ENCODE measurements around the gene NAA30. TPM values are rescaled to one million over a fixed set of nuclear protein-coding genes. Genes with fewer than 3 reads are reported as not detected.

The NAA30 gene
- total RNA-seq, 1 experiment from 2014 or later, result 23.2 TPM

DNA sequence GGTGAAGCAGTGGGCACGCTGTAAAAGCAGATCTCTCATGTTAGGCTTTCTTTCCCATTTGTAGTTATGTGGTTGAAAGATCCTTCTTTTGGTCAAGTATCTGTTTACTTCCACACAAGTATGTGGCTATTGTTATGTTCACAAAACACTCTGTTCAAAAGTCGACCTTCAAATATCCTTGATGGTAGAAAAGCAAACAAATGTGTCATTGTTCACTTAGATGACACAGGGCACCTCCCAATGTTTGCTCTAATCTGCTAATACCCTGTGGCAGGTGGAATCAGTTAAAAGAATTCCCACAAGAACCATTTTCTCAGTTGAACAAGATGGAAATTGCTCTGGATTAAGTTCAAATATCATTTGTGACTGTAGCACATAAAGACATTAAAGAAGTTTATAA is 43.6 kb upstream of the NAA30 start:
- H3F3A ChIP-seq (ENCODE audit: low read length, unreplicated experiment), result no peaks in the 10 kb centered on the region

DNA sequence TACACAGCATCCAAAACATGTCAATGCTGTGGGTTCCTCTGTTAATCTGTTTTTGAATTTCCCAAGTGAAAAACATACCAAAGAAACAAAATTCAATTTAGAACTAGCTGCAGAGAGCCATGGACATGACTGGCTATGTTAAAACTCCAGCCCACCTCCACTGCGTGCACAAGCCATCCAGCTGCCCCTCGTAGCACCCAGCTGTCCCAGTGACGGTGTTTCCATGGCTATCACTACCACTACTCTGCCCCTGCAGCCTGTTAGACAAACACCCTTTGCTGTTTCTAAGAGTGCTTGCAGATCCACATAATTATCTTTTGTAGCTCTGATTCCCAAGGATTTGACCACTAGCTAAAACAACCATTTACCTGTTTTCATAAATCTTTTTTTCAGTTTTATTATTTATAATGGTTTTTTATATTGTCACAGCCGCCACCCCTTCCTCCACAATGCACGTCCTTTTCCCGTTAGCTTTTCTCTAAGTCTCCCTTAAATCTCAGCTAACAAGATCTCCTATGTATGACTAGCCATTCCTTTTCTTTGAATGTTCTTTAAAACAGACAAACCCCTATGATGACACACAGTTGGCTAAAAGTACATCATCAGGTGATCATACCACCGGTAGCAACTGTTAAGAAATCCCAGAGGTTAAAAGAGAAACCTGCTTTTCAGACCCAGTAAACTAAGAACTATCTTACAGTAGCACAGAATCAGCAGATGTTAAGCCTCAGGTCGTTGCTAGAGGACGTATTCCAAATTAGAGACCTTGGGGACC is 37.8 kb upstream of the NAA30 start:
- peaks cover 38% of the 10 kb centered on the region for H3K4me1 ChIP-seq (ENCODE audit: insufficient read depth, low read length)
- ATAC-seq (no peak; the same call in 1 of the 2 replicates), DNase-seq (peak; percentile 75)
- H3K9me2 ChIP-seq (replicated peaks; ENCODE audit: low read length), result no peaks in the 10 kb centered on the region
- ChIA-PET CTCF (no interaction called here), POLR2A (ENCODE audit: unreplicated experiment) (no interaction called here)
- no peak overlapping the region for H2AFZ ChIP-seq (ENCODE audit: low read length)
- no peaks in the 10 kb centered on the region for H3F3A ChIP-seq (ENCODE audit: low read length, unreplicated experiment)
- intact Hi-C loops (cut with micrococcal nuclease), result no loop called here
- no peaks in the 10 kb centered on the region for H3K9me3 ChIP-seq (ENCODE audit: low read length)
- peaks cover 7% of the 10 kb centered on the region; the same call in 1 of the 2 replicates for H3K27me3 ChIP-seq (ENCODE audit: low read length)
- no peaks in the 10 kb centered on the region for H3K36me3 ChIP-seq (ENCODE audit: low read depth, low read length)
- H3K9ac ChIP-seq (ENCODE audit: low read length), result no peak overlapping the region
- no peaks in the 10 kb centered on the region for H4K20me1 ChIP-seq (ENCODE audit: low read length)
- H3K4me2 ChIP-seq (ENCODE audit: low read length), result peak overlapping the region; percentile 9; the same call in 1 of the 2 replicates
- no peak overlapping the region for H3K27ac ChIP-seq (ENCODE audit: low read length)
- no peaks in the 10 kb centered on the region for H3K79me2 ChIP-seq (ENCODE audit: low read length)
- no TSS peak for BruUV-seq (replicated peaks)
- no peak for TF ChIP-seq EZH2phosphoT487 (IDR thresholded peaks at IDR 0.05; ENCODE audit: borderline replicate concordance, low read length)
- TF ChIP-seq EZH2 (IDR thresholded peaks at IDR 0.05; ENCODE audit: low read length, unreplicated experiment), result no peak
- TF ChIP-seq, protein P1, sequence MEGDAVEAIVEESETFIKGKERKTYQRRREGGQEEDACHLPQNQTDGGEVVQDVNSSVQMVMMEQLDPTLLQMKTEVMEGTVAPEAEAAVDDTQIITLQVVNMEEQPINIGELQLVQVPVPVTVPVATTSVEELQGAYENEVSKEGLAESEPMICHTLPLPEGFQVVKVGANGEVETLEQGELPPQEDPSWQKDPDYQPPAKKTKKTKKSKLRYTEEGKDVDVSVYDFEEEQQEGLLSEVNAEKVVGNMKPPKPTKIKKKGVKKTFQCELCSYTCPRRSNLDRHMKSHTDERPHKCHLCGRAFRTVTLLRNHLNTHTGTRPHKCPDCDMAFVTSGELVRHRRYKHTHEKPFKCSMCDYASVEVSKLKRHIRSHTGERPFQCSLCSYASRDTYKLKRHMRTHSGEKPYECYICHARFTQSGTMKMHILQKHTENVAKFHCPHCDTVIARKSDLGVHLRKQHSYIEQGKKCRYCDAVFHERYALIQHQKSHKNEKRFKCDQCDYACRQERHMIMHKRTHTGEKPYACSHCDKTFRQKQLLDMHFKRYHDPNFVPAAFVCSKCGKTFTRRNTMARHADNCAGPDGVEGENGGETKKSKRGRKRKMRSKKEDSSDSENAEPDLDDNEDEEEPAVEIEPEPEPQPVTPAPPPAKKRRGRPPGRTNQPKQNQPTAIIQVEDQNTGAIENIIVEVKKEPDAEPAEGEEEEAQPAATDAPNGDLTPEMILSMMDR (conservative IDR thresholded peaks at IDR 0.05; ENCODE audit: low read depth, low read length), result no peak
- H3K4me3 ChIP-seq (ENCODE audit: low read length), result no peak overlapping the region

More for the DNA sequence above, 43.6 kb upstream of the NAA30 start:
- TF ChIP-seq EZH2 (IDR thresholded peaks at IDR 0.05; ENCODE audit: low read length, unreplicated experiment) (no peak), EZH2phosphoT487 (IDR thresholded peaks at IDR 0.05; ENCODE audit: borderline replicate concordance, low read length) (no peak)
- TF ChIP-seq, protein P1 (conservative IDR thresholded peaks at IDR 0.05; ENCODE audit: low read depth, low read length), result no peak
- H3K9ac ChIP-seq (ENCODE audit: low read length), result no peak overlapping the region
- CTCF ChIA-PET, result no interaction called here
- no peaks in the 10 kb centered on the region for H3K9me3 ChIP-seq (ENCODE audit: low read length)
- no peaks in the 10 kb centered on the region for H3K79me2 ChIP-seq (ENCODE audit: low read length)
- DNase-seq (peak; percentile 63), ATAC-seq (no peak)
- no peak overlapping the region for H2AFZ ChIP-seq (ENCODE audit: low read length)
- no TSS peak for BruUV-seq (replicated peaks)
- POLR2A ChIA-PET (ENCODE audit: unreplicated experiment), result no interaction called here
- no peak overlapping the region for H3K4me2 ChIP-seq (ENCODE audit: low read length)
- H3K27ac ChIP-seq (ENCODE audit: low read length), result no peak overlapping the region
- no peaks in the 10 kb centered on the region for H3K36me3 ChIP-seq (ENCODE audit: low read depth, low read length)
- intact Hi-C loops (cut with micrococcal nuclease), result no loop called here
- H3K27me3 ChIP-seq (ENCODE audit: low read length), result no peaks in the 10 kb centered on the region
- peaks cover 47% of the 10 kb centered on the region for H3K4me1 ChIP-seq (ENCODE audit: insufficient read depth, low read length)
- H3K4me3 ChIP-seq (ENCODE audit: low read length), result no peak overlapping the region
- no peaks in the 10 kb centered on the region for H3K9me2 ChIP-seq (replicated peaks; ENCODE audit: low read length)
- no peaks in the 10 kb centered on the region for H4K20me1 ChIP-seq (ENCODE audit: low read length)

DNA sequence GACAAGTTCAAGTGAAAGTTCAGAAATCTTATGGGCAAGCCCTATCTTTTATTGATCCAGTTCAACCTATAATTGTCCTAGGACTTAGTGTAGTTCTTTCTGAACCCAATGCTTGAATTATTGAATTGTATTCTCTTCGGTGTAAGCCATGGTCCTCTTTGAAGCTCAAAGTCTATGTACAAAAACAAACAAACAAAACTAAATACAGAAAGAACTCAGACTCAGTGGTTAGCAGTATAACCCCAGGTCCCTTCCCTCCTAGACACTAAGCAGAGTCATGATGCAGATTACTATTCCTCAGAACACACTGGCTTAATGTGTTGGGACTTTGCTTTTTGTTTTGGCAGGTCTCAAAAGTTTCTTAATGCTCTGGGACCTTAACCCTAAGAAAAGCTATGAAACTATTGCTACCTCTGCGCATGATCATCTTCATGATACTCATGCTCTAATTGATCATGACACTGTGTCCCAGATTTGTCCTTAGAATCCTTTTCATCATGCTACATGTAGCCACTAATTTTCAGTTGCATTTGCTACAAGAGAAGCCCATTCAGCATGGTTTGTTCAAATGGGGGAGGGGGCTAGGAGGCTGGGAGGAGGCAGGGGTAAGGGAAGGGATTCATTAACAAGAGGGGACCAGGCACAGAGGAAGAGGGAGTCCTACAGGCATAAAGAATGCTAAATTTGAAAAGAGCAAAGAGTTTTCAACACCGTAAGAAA is 35.1 kb upstream of the NAA30 start:
- no peak for DNase-seq
- peaks cover 16% of the 10 kb centered on the region for H3K4me1 ChIP-seq (ENCODE audit: insufficient read depth, low read length)
- no peak overlapping the region for H3K27ac ChIP-seq (ENCODE audit: low read length)
- ChIA-PET POLR2A (ENCODE audit: unreplicated experiment) (no interaction called here), CTCF (no interaction called here)
- H3K4me2 ChIP-seq (ENCODE audit: low read length), result no peak overlapping the region
- BruUV-seq (replicated peaks), result no TSS peak
- no peak for ATAC-seq
- H3K27me3 ChIP-seq (ENCODE audit: low read length), result peaks cover 27% of the 10 kb centered on the region
- no peak overlapping the region for H3K9ac ChIP-seq (ENCODE audit: low read length)
- no peaks in the 10 kb centered on the region for H3F3A ChIP-seq (ENCODE audit: low read length, unreplicated experiment)
- no peaks in the 10 kb centered on the region for H3K9me3 ChIP-seq (ENCODE audit: low read length)
- no peak overlapping the region for H3K4me3 ChIP-seq (ENCODE audit: low read length)
- TF ChIP-seq EZH2 (IDR thresholded peaks at IDR 0.05; ENCODE audit: low read length, unreplicated experiment) (no peak), EZH2phosphoT487 (IDR thresholded peaks at IDR 0.05; ENCODE audit: borderline replicate concordance, low read length) (no peak)
- TF ChIP-seq, protein P1 (conservative IDR thresholded peaks at IDR 0.05; ENCODE audit: low read depth, low read length), result no peak
- no peaks in the 10 kb centered on the region for H4K20me1 ChIP-seq (ENCODE audit: low read length)
- no peaks in the 10 kb centered on the region for H3K9me2 ChIP-seq (replicated peaks; ENCODE audit: low read length)
- no peak overlapping the region for H2AFZ ChIP-seq (ENCODE audit: low read length)
- no peaks in the 10 kb centered on the region for H3K36me3 ChIP-seq (ENCODE audit: low read depth, low read length)
- intact Hi-C loops (cut with micrococcal nuclease), result no loop called here
- H3K79me2 ChIP-seq (ENCODE audit: low read length), result no peaks in the 10 kb centered on the region

All from PC-3 (cell line).